Measurements from ENCODE around the gene HTR6. TPM values are rescaled to one million over a fixed set of nuclear protein-coding genes. Genes with fewer than 3 reads are reported as not detected.
"Not testable (repeated sequence)": the region's sequence is repeated elsewhere in the genome, so short reads cannot be mapped to it uniquely, and the experiment has no call there.

Gene HTR6
- total RNA-seq, 4 donors from 2014 or later, result 0.23 to 2.4 TPM; not detected in 2

- Histone ChIP-seq H3K9me3 (no peaks in the 10 kb centered on the region), H3K4me1 (peaks cover 10% of the 10 kb centered on the region), H3K4me3 (no peak overlapping the region), H3K27ac (no peak overlapping the region), H3K27me3 (no peaks in the 10 kb centered on the region), H3K36me3 (no peaks in the 10 kb centered on the region)
- 55% methylated on average over 4 of the region's 4 CpGs for WGBS
- DNase-seq (ENCODE audit: low spot score in 2 of 2), result no peak
- TF ChIP-seq EP300 (IDR thresholded peaks at IDR 0.05), result no peak
- no peak for TF ChIP-seq POLR2A (IDR thresholded peaks at IDR 0.05)
- no peak for TF ChIP-seq CTCF (IDR thresholded peaks at IDR 0.05)
- TF ChIP-seq POLR2AphosphoS5 (IDR thresholded peaks at IDR 0.05), result no peak
Measured at GRCh38 chr1:19635646-19636045, 29.0 kb upstream of the HTR6 start.

GRCh38 chr1:19636065-19636464 lies 28.6 kb upstream of the HTR6 start:
- Histone ChIP-seq H3K27me3 (no peaks in the 10 kb centered on the region), H3K27ac (no peak overlapping the region), H3K9me3 (no peaks in the 10 kb centered on the region), H3K4me1 (peaks cover 14% of the 10 kb centered on the region), H3K36me3 (no peaks in the 10 kb centered on the region), H3K4me3 (no peak overlapping the region)
- 93% methylated on average over 5 of the region's 5 CpGs for WGBS
- no peak for DNase-seq (ENCODE audit: low spot score in 2 of 2)
- TF ChIP-seq EP300 (IDR thresholded peaks at IDR 0.05) (no peak), POLR2A (IDR thresholded peaks at IDR 0.05) (no peak), POLR2AphosphoS5 (IDR thresholded peaks at IDR 0.05) (no peak)

- H3K27ac ChIP-seq; H3K36me3 ChIP-seq; H3K27me3 ChIP-seq; H3K9me3 ChIP-seq; H3K4me3 ChIP-seq; DNase-seq (ENCODE audit: low spot score in 2 of 2): not testable (repeated sequence)
- H3K4me1 ChIP-seq, result peaks cover 19% of the 10 kb centered on the region
- WGBS, result 84% methylated on average over 10 of the region's 10 CpGs
Measured at GRCh38 chr1:19636749-19637148, 27.9 kb upstream of the HTR6 start.

GRCh38 chr1:19637606-19638005 lies 27.1 kb upstream of the HTR6 start:
- WGBS, result 85% methylated on average over 10 of the region's 10 CpGs
- Histone ChIP-seq H3K4me3 (no peak overlapping the region), H3K9me3 (no peaks in the 10 kb centered on the region), H3K27me3 (no peaks in the 10 kb centered on the region), H3K27ac (no peak overlapping the region), H3K36me3 (no peaks in the 10 kb centered on the region), H3K4me1 (peaks cover 23% of the 10 kb centered on the region)
- DNase-seq (ENCODE audit: low spot score in 2 of 2), result no peak
- TF ChIP-seq POLR2A (IDR thresholded peaks at IDR 0.05) (no peak), POLR2AphosphoS5 (IDR thresholded peaks at IDR 0.05) (no peak), CTCF (IDR thresholded peaks at IDR 0.05) (no peak), EP300 (IDR thresholded peaks at IDR 0.05) (no peak)

- H3K4me3 ChIP-seq; H3K9me3 ChIP-seq; H3K36me3 ChIP-seq; H3K27me3 ChIP-seq; DNase-seq (ENCODE audit: low spot score in 2 of 2); H3K27ac ChIP-seq: not testable (repeated sequence)
- 83% methylated on average over 10 of the region's 10 CpGs for WGBS
- peaks cover 35% of the 10 kb centered on the region for H3K4me1 ChIP-seq
Measured at GRCh38 chr1:19639228-19639627, 25.4 kb upstream of the HTR6 start.

GRCh38 chr1:19639999-19640362 lies 24.7 kb upstream of the HTR6 start:
- H3K9me3 ChIP-seq, result no peaks in the 10 kb centered on the region
- H3K36me3 ChIP-seq, result no peaks in the 10 kb centered on the region
- H3K4me3 ChIP-seq, result no peak overlapping the region
- TF ChIP-seq EP300 (IDR thresholded peaks at IDR 0.05) (no peak), POLR2A (IDR thresholded peaks at IDR 0.05) (no peak), CTCF (IDR thresholded peaks at IDR 0.05) (no peak), POLR2AphosphoS5 (IDR thresholded peaks at IDR 0.05) (no peak)
- WGBS, result 36% methylated on average over 3 of the region's 3 CpGs
- H3K27ac ChIP-seq, result peak overlapping the region; percentile 78
- no peak for DNase-seq (ENCODE audit: low spot score in 2 of 2)
- H3K27me3 ChIP-seq, result no peaks in the 10 kb centered on the region
- peaks cover 35% of the 10 kb centered on the region for H3K4me1 ChIP-seq

All from suprapubic skin (tissue), 4 donors.